ENCODE data around the gene CEP55. TPM values are rescaled to one million over a fixed set of nuclear protein-coding genes. Genes with fewer than 3 reads are reported as not detected.

Gene CEP55
- total RNA-seq, 2 experiments from 2014 or later: 44.6 to 45.0 TPM

- ChIA-PET POLR2A (no interaction called here), CTCF (interaction anchor here (1.4 to 1.8 kb wide), 2 partner anchors 10 to 23 kb away, joined by 3 to 6 read pairs; partner anchors contain the start of gene MYOF)
- no peak for TF ChIP-seq CTCF (IDR thresholded peaks at IDR 0.05)
- Mint-ChIP-seq H3K27me3 (peaks cover 2% of the 10 kb centered on the region), H3K4me1 (ENCODE audit: low read depth) (peaks cover 8% of the 10 kb centered on the region), H3K4me3 (no peak overlapping the region), H3K27ac (no peak overlapping the region), H3K9me3 (no peaks in the 10 kb centered on the region), H3K36me3 (ENCODE audit: low read depth) (no peaks in the 10 kb centered on the region)
- intact Hi-C loops (cut with micrococcal nuclease): no loop called here
- ATAC-seq (no peak), DNase-seq (no peak)
These were observed 37.6 kb upstream of the CEP55 start for GRCh38 chr10:93458821-93459257.

DNA sequence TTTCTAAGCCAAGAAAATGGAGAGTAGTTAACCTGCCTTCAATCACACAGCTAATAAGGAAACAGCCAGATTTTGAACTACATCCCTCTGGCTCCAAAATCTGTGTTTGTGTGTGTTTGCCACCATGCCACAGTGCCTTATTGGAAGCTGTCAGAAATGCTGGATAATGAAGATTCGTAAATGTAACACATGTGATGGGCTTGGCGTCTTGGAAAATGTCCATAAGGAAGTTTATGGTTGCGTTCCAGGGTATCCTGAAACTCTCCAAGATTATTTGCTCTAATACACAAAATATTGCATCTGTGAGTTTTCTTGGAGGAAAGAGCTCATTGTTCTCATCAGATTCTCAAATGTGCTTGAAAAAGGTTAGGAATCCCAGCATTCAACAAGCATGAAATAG is 36.9 kb upstream of the CEP55 start:
- H3K4me3 Mint-ChIP-seq: no peak overlapping the region
- ATAC-seq: no peak

DNA sequence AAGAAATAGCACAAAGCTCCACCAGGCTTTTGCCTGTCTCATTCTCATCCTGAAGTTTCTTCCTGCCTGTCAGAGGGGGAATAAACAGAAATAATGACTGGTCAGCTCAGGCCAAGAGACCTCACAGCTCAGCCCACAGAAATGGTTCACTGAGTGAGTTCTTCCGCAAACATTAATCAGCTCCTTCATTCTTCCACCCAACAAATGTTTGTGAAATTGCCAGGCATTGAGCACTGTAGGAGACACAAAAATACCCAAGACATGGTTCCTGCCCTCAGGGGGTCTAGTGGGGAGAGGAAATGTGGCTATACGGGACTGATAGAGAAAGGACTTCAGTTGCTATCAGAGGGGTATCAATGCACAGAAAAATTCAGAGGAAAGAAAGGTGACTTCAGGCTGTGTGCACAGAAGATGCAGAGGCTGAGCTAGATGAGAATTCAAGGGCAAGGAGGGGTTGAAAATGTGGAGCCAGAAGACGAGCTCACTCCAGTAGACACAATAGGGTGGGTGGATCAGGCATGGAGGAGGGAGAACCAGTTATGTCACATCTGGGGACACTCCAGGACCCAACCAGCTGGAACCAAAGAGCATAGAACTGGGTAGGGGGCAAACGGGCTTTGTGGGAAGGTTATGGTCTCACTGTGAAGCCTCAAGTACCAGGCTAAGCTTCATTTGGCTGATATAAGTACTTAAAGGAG is 35.2 kb upstream of the CEP55 start:
- H3K9me3 Mint-ChIP-seq: no peaks in the 10 kb centered on the region
- intact Hi-C loops (cut with micrococcal nuclease): no loop called here
- H3K4me1 Mint-ChIP-seq (ENCODE audit: low read depth): peaks cover 8% of the 10 kb centered on the region
- ChIA-PET POLR2A (no interaction called here), CTCF (interaction anchor here (1.0 to 3.9 kb wide), 3 partner anchors 21 to 85 kb away, joined by 3 to 18 read pairs (median 4); partner anchors contain the start of gene MYOF)
- ATAC-seq (no peak), DNase-seq (no peak)
- no peak for TF ChIP-seq CTCF (IDR thresholded peaks at IDR 0.05)
- peaks cover 2% of the 10 kb centered on the region for H3K27me3 Mint-ChIP-seq
- no peak overlapping the region for H3K27ac Mint-ChIP-seq
- no peaks in the 10 kb centered on the region for H3K36me3 Mint-ChIP-seq (ENCODE audit: low read depth)
- no peak overlapping the region for H3K4me3 Mint-ChIP-seq

More for the DNA sequence above, 36.9 kb upstream of the CEP55 start:
- intact Hi-C loops (cut with micrococcal nuclease): no loop called here
- H3K9me3 Mint-ChIP-seq: no peaks in the 10 kb centered on the region
- H3K27ac Mint-ChIP-seq: no peak overlapping the region
- no peaks in the 10 kb centered on the region for H3K36me3 Mint-ChIP-seq (ENCODE audit: low read depth)
- no peak for TF ChIP-seq CTCF (IDR thresholded peaks at IDR 0.05)
- DNase-seq: no peak
- peaks cover 8% of the 10 kb centered on the region for H3K4me1 Mint-ChIP-seq (ENCODE audit: low read depth)
- H3K27me3 Mint-ChIP-seq: peaks cover 2% of the 10 kb centered on the region
- ChIA-PET CTCF (interaction anchor here (1.0 to 1.8 kb wide), 2 partner anchors 12 to 23 kb away, joined by 4 to 6 read pairs; partner anchors contain the start of gene MYOF), POLR2A (no interaction called here)

DNA sequence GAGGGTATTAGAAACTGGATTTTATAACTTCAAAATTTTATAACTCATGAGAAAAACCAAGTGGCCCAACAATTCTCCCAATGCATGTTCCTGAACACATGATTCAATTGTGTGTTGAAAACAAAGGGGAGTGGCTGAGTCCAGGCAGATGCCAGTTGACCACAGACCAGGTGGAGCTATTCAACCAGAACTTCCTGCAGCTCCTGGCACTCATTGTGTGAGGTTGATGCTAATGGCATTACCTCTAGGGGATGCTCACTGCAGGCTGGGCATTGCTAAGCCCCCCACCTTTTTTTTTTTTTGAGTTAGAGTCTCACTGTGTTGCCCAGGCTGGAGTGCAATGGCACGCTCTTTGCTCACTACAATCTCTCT is 34.6 kb upstream of the CEP55 start:
- no peak overlapping the region for H3K4me3 Mint-ChIP-seq
- H3K9me3 Mint-ChIP-seq: no peaks in the 10 kb centered on the region
- peaks cover 2% of the 10 kb centered on the region for H3K27me3 Mint-ChIP-seq
- ChIA-PET CTCF (interaction anchor here (1.0 to 3.9 kb wide), 3 partner anchors 20 to 86 kb away, joined by 3 to 18 read pairs (median 4); partner anchors contain the start of gene MYOF), POLR2A (no interaction called here)
- no peak overlapping the region for H3K27ac Mint-ChIP-seq
- peaks cover 8% of the 10 kb centered on the region for H3K4me1 Mint-ChIP-seq (ENCODE audit: low read depth)
- DNase-seq (no peak), ATAC-seq (no peak)
- intact Hi-C loops (cut with micrococcal nuclease): no loop called here
- no peaks in the 10 kb centered on the region for H3K36me3 Mint-ChIP-seq (ENCODE audit: low read depth)
- no peak for TF ChIP-seq CTCF (IDR thresholded peaks at IDR 0.05)

DNA sequence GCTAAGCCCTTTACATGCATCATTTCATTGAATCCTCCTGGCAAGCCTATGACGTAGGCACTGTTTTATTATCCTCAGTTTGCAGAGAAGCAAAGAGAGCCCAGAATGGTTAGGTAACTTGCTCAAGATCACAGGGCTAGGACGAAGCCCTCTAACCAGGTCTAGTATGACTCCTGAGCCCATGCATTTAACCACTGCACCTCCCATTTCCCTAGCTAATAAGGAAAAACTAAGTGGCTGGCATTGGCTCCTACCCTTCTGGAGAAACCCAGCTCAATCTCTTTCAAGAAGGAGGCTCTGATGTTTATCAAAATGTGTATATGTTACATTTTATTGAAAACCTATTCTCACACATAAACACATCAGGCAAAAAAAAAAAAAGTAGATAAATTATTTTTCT is 34.0 kb upstream of the CEP55 start:
- ChIA-PET POLR2A (no interaction called here), CTCF (interaction anchor here (1.0 to 3.9 kb wide), 4 partner anchors 20 to 105 kb away, joined by 3 to 18 read pairs (median 4); partner anchors contain the start of gene MYOF)
- no peak for ATAC-seq
- Mint-ChIP-seq H3K4me1 (ENCODE audit: low read depth) (peaks cover 8% of the 10 kb centered on the region), H3K9me3 (no peaks in the 10 kb centered on the region), H3K27ac (no peak overlapping the region), H3K27me3 (peaks cover 2% of the 10 kb centered on the region), H3K4me3 (no peak overlapping the region), H3K36me3 (ENCODE audit: low read depth) (no peaks in the 10 kb centered on the region)
- TF ChIP-seq CTCF (IDR thresholded peaks at IDR 0.05): no peak
- no peak for DNase-seq
- intact Hi-C loops (cut with micrococcal nuclease): no loop called here
